DOHH2 (cell line): ENCODE measurements around the gene PC.

Experiments used
- H3F3A ChIP-seq: fragments of 200-600 bp; sonication (generic), shearing (Covaris generic); 2 replicates; pipeline ENCODE4 v1.6.0; 2016; ENCODE audit warnings: antibody characterized with exemption, mild to moderate bottlenecking; ENCODE audit not compliant: control insufficient read depth, insufficient read depth
- H3K27ac ChIP-seq: fragments of 200-600 bp; sonication (generic); 2 replicates; pipeline ENCODE4 v1.5.1; 2014; ENCODE audit warnings: low read depth, mild to moderate bottlenecking, low read length, moderate library complexity
- H3K27me3 ChIP-seq: fragments of 200-600 bp; sonication (generic); 2 replicates; pipeline ENCODE4 v1.6.1; 2014; ENCODE audit warnings: mild to moderate bottlenecking, low read length, mixed read lengths; ENCODE audit not compliant: control insufficient read depth
- H3K36me3 ChIP-seq: fragments of 200-600 bp; sonication (generic); 2 replicates; pipeline ENCODE4 v1.6.1; 2014; ENCODE audit warnings: mild to moderate bottlenecking, low read length, moderate library complexity, mixed read lengths; ENCODE audit not compliant: control insufficient read depth
- H3K4me1 ChIP-seq: fragments of 200-600 bp; sonication (generic); 2 replicates; pipeline ENCODE4 v1.6.1; 2014; ENCODE audit warnings: mild to moderate bottlenecking, low read length, mixed read lengths; ENCODE audit not compliant: control insufficient read depth
- H3K4me2 ChIP-seq: fragments of 200-600 bp; sonication (generic); 2 replicates; pipeline ENCODE4 v1.6.0; 2014; ENCODE audit warnings: mild to moderate bottlenecking, low read length, moderate library complexity
- H3K4me3 ChIP-seq: fragments of 200-600 bp; sonication (generic); 2 replicates; pipeline ENCODE4 v1.5.1; 2014; ENCODE audit warnings: mild to moderate bottlenecking, low read length, mixed read lengths
- H3K79me2 ChIP-seq: fragments of 200-600 bp; sonication (generic); 2 replicates; pipeline ENCODE4 v1.6.1; 2014; ENCODE audit warnings: mild to moderate bottlenecking, low read length, mixed read lengths; ENCODE audit not compliant: control insufficient read depth
- H3K9me2 ChIP-seq: fragments of 200-600 bp; sonication (generic); replicated peaks from 2 replicates; pipeline ENCODE4 v1.6.1; 2014; ENCODE audit warnings: mild to moderate bottlenecking, low read length, mixed read lengths; ENCODE audit not compliant: control insufficient read depth
- H3K9me3 ChIP-seq: fragments of 200-600 bp; sonication (generic); 2 replicates; pipeline ENCODE4 v1.6.1; 2014; ENCODE audit warnings: antibody characterized with exemption, low read length, mixed read lengths; ENCODE audit not compliant: control insufficient read depth, insufficient read depth
- H4K20me1 ChIP-seq: fragments of 200-600 bp; sonication (generic); 2 replicates; pipeline ENCODE4 v1.6.0; 2014; ENCODE audit warnings: low read depth, mild to moderate bottlenecking, antibody characterized with exemption, low read length, moderate library complexity; ENCODE audit not compliant: control insufficient read depth, insufficient read depth
- EZH2phosphoT487 ChIP-seq: fragments of 200-600 bp; sonication (generic); IDR thresholded peaks from 2 replicates; pipeline ENCODE4 v1.6.1; 2017; ENCODE audit warnings: borderline replicate concordance, mild to moderate bottlenecking, antibody characterized with exemption, low read length, moderate library complexity, mixed read lengths
- TF ChIP-seq, protein P1 (sequence below): fragments of 200-600 bp; sonication (generic); IDR thresholded peaks from one replicate; pipeline ENCODE4 v1.5.1; 2014; ENCODE audit warnings: antibody characterized with exemption, mild to moderate bottlenecking, low read depth, low read length; ENCODE audit not compliant: poor library complexity, severe bottlenecking

The PC gene

DNA sequence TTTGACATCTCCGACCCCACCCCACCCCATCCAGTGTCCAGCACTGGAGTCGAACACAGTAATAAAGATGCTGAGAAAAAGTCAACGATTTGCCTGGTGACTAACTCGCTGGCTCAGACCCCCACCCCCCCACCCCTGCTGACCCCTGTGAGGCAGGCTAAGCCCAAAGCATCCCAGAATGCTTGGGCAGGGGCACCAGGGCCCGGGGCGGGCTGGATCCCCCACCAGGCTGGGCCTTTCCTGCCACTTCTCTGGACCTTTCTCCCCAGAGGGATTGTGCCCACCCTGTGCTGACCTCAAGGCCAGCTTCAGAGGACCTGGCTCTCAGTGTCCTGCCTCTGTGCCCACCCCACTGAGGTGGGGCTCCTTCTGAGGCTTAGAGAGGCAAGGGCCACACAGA, 18.7 kb upstream of the PC start:
- Histone ChIP-seq H3K27me3 (no peaks in the 10 kb centered on the region), H4K20me1 (no peaks in the 10 kb centered on the region), H3K79me2 (no peaks in the 10 kb centered on the region), H3F3A (no peaks in the 10 kb centered on the region), H3K4me1 (peaks cover 6% of the 10 kb centered on the region), H3K9me2 (no peaks in the 10 kb centered on the region), H3K4me2 (no peak overlapping the region), H3K27ac (no peak overlapping the region), H3K36me3 (no peaks in the 10 kb centered on the region), H3K9me3 (no peaks in the 10 kb centered on the region), H3K4me3 (no peak overlapping the region)
- no peak for TF ChIP-seq EZH2phosphoT487
- TF ChIP-seq, protein P1, sequence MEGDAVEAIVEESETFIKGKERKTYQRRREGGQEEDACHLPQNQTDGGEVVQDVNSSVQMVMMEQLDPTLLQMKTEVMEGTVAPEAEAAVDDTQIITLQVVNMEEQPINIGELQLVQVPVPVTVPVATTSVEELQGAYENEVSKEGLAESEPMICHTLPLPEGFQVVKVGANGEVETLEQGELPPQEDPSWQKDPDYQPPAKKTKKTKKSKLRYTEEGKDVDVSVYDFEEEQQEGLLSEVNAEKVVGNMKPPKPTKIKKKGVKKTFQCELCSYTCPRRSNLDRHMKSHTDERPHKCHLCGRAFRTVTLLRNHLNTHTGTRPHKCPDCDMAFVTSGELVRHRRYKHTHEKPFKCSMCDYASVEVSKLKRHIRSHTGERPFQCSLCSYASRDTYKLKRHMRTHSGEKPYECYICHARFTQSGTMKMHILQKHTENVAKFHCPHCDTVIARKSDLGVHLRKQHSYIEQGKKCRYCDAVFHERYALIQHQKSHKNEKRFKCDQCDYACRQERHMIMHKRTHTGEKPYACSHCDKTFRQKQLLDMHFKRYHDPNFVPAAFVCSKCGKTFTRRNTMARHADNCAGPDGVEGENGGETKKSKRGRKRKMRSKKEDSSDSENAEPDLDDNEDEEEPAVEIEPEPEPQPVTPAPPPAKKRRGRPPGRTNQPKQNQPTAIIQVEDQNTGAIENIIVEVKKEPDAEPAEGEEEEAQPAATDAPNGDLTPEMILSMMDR, result no peak

- Histone ChIP-seq H3K27ac (no peak overlapping the region), H3K27me3 (peaks cover 3% of the 10 kb centered on the region; the same call in 1 of the 2 replicates), H3F3A (no peaks in the 10 kb centered on the region), H3K4me1 (no peaks in the 10 kb centered on the region), H3K4me3 (no peak overlapping the region), H3K9me2 (no peaks in the 10 kb centered on the region), H3K79me2 (no peaks in the 10 kb centered on the region), H4K20me1 (no peaks in the 10 kb centered on the region), H3K4me2 (no peak overlapping the region), H3K36me3 (no peaks in the 10 kb centered on the region), H3K9me3 (no peaks in the 10 kb centered on the region)
- no peak for TF ChIP-seq EZH2phosphoT487
- TF ChIP-seq, protein P1, result peak; percentile 80
Measured at GRCh38 chr11:66976028-66976467, 17.9 kb upstream of the PC start.

GRCh38 chr11:66975405-66976027, 17.3 kb upstream of the PC start:
- H3K4me3 ChIP-seq, result no peak overlapping the region
- no peak for TF ChIP-seq EZH2phosphoT487
- TF ChIP-seq, protein P1, result no peak
- no peaks in the 10 kb centered on the region for H3K9me2 ChIP-seq
- H3K36me3 ChIP-seq, result no peaks in the 10 kb centered on the region
- H3K9me3 ChIP-seq, result no peaks in the 10 kb centered on the region
- H3K27ac ChIP-seq, result no peak overlapping the region
- H4K20me1 ChIP-seq, result no peaks in the 10 kb centered on the region
- no peaks in the 10 kb centered on the region for H3K4me1 ChIP-seq
- no peaks in the 10 kb centered on the region for H3K79me2 ChIP-seq
- H3K4me2 ChIP-seq, result no peak overlapping the region
- H3F3A ChIP-seq, result no peaks in the 10 kb centered on the region
- H3K27me3 ChIP-seq, result peaks cover 8% of the 10 kb centered on the region; the same call in 1 of the 2 replicates
